ENCODE data around the gene GMEB2. TPM values are rescaled to one million over a fixed set of nuclear protein-coding genes. Genes with fewer than 3 reads are reported as not detected.

The GMEB2 gene
- total and polyA plus RNA-seq, 10 of the 15 experiments (the other 5 are each of a cell fraction or from before 2014, with no cell fraction given): 0.08 to 15.1 (median 6.9) TPM

DNA sequence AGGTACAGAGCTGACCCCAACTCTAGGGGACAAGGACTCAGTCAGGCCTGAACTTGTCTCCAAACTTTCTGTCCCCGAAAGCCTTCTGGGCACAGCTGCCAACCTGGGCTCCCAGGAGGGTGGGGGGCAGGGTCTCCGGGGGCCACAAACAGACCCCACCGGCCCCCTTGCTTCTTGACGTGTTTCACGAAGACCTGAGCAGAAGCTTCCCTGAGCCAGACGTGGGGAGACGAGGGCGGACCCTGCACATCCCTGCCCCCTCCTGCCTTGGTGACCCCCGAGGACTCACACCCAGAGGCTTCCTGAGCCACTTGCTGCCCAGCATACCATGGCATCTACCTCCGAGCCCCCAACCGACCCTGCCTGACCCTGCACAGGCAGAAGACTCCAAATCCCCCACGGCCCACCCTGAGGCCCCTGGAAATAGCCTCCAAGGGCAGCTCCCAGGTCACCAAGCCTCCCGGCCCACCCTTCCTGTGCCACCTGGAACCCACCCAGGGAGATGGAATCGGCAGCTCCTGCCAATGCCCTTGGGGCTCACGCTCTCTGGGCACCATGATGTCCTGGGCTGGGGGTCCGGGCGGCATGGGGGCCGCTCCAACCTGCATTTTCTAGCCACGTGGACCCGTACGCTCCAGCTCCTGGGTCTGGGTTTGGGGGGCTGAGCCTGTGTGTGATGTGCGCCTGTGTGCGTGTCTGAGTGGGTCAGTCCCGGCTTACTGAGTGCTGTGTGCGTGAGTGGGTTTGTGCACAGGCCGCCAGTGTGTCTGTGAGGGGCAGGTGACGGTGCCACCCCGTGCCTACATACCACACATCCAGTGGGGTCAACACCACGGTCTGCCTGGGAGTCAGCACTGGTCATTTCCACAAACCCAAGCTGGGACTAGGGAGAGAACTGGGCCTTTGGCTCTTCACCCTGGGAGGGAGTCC, 87.2 kb downstream of the GMEB2 start:
- in situ Hi-C loops (cut with MboI) (no loop called here), intact Hi-C loops (cut with micrococcal nuclease; ENCODE audit: unreplicated experiment) (loop anchor here (2.0 to 5.0 kb wide), 5 partner anchors 39 to 583 kb away; partner anchors contain the start of gene GMEB2)
- WGBS (ENCODE audit: insufficient coverage, insufficient replicate concordance, low lambda C conversion rate, missing lambda C conversion rate): 77% methylated on average over 27 of the region's 29 CpGs
- Histone ChIP-seq H3K4me3 (no peak overlapping the region), H3K4me2 (ENCODE audit: control insufficient read depth, insufficient read depth) (no peak overlapping the region), H3K27me3 (replicated peaks in 1 of 2; ENCODE audit: control insufficient read depth in 2 of 2, insufficient read depth in 2 of 2, low read length in 1 of 2) (no peaks in the 10 kb centered on the region), H3K4me1 (ENCODE audit: control insufficient read depth, insufficient read depth, low read length) (peaks cover 26% of the 10 kb centered on the region), H3K79me2 (ENCODE audit: control insufficient read depth, insufficient read depth, low read length) (no peaks in the 10 kb centered on the region), H3K27ac (ENCODE audit: control insufficient read depth, insufficient read depth) (no peak overlapping the region), H3K9ac (ENCODE audit: control insufficient read depth, insufficient read depth, low read length) (no peak overlapping the region), H3K9me3 (replicated peaks; ENCODE audit: control insufficient read depth, insufficient read depth, low read length) (no peaks in the 10 kb centered on the region), H3K36me3 (ENCODE audit: control insufficient read depth in 2 of 2, insufficient read depth in 2 of 2, low read length in 1 of 2) (no peaks in the 10 kb centered on the region), H2AFZ (ENCODE audit: control insufficient read depth, low read depth, low read length) (no peak overlapping the region), H4K20me1 (ENCODE audit: control insufficient read depth, insufficient read depth) (no peaks in the 10 kb centered on the region)
- ChIA-PET RAD21 (ENCODE audit: unreplicated experiment) (interaction anchor here (0.7 to 3.2 kb wide), 8 partner anchors 12 to 118 kb away, joined by 4 to 41 read pairs (median 18); partner anchors contain the start of genes GMEB2, PPDPF and RTEL1), SMC1A (ENCODE audit: uncharacterized antibody, unreplicated experiment) (interaction anchor here (1.1 to 1.4 kb wide), 3 partner anchors 85 to 581 kb away, joined by 3 to 4 read pairs (median 3); no protein-coding TSS in a partner anchor), CTCF (interaction anchor here (1.2 to 2.9 kb wide), 7 partner anchors 34 to 518 kb away, joined by 3 to 25 read pairs (median 4); partner anchors contain the start of genes HELZ2 and TPD52L2), POLR2A (interaction anchor here (1.3 kb wide), 1 partner anchor 88 kb away, joined by 4 read pairs; the partner anchor contains the start of gene GMEB2)
- FAIRE-seq (no peak), ATAC-seq (no peak), DNase-seq (ENCODE audit: low read depth, low spot score) (no peak)
- BruUV-seq (replicated peaks): no TSS peak
- TF ChIP-seq, protein P1, sequence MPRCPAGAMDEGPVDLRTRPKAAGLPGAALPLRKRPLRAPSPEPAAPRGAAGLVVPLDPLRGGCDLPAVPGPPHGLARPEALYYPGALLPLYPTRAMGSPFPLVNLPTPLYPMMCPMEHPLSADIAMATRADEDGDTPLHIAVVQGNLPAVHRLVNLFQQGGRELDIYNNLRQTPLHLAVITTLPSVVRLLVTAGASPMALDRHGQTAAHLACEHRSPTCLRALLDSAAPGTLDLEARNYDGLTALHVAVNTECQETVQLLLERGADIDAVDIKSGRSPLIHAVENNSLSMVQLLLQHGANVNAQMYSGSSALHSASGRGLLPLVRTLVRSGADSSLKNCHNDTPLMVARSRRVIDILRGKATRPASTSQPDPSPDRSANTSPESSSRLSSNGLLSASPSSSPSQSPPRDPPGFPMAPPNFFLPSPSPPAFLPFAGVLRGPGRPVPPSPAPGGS (IDR thresholded peaks at IDR 0.05; ENCODE audit: borderline replicate concordance, insufficient read depth, low read depth, low read length, poor library complexity, severe bottlenecking): peak; percentile 55
- TF ChIP-seq SIX5 (IDR thresholded peaks at IDR 0.05; ENCODE audit: low read depth, low read length, severe bottlenecking): no peak
